HG03280 (cell line): ENCODE measurements around the gene PEX5.
"Not testable (repeated sequence)": the region's sequence is repeated elsewhere in the genome, so short reads cannot be mapped to it uniquely, and the experiment has no call there.

Experiments used
- ATAC-seq: cut with Tn5 transposase; IDR thresholded peaks from one replicate; pipeline ENCODE4 v1.9.1; 2021; ENCODE audit warnings: mild to moderate bottlenecking, moderate library complexity; ENCODE audit not compliant: unreplicated experiment

PEX5 gene

DNA sequence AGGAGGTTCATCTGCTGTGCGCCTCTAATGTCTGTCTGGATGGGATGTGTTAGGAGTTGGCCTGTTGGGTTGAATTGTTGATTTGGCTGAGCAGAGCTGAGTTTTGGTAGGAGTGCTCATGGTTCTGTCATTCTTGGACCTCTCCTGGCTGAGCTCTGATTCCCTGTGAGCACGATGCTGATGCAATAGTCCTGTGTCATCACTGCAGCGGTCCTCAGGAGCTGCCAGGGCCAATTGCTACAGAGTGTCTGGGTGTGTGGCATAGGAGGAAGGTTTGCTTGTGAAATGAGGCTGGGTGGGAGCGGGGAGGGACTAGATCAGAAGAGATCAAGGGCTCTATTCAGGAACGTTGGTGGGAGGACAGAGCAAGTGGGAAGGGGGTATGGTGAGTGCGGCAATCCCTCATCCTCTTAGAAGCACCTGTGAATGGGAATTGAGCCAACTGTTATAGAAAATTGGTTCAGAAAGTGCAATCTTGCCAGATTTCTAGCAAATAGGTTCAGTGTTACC is 21.2 kb downstream of the PEX5 start:
- no peak for ATAC-seq

DNA sequence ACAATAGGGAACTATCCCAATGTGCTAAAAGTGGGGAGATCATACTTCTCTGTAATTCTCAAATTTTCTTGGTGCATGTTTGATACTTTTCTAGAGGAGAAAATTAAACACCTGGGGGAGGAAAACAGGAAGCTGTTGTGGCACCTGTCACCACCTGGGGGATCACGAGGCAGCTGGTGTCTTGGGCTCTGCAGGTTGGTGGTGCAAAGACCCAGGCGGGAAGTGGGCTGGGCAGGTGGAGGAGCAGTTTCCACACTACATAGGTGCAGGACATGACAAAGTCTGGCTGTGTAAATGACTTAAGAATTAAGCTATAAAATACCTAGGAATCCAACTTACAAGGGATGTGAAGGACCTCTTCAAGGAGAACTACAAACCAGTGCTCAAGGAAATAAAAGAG is 23.2 kb downstream of the PEX5 start:
- no peak for ATAC-seq

DNA sequence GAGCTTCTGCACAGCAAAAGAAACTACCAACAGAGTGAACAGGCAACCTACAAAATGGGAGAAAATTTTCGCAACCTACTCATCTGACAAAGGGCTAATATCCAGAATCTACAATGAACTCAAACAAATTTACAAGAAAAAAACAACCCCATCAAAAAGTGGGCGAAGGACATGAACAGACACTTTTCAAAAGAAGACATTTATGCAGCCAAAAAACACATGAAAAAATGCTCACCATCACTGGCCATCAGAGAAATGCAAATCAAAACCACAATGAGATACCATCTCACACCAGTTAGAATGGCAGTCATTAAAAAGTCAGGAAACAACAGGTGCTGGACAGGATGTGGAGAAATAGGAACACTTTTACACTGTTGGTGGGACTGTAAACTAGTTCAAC is 24.3 kb downstream of the PEX5 start:
- not testable (repeated sequence) for ATAC-seq

DNA sequence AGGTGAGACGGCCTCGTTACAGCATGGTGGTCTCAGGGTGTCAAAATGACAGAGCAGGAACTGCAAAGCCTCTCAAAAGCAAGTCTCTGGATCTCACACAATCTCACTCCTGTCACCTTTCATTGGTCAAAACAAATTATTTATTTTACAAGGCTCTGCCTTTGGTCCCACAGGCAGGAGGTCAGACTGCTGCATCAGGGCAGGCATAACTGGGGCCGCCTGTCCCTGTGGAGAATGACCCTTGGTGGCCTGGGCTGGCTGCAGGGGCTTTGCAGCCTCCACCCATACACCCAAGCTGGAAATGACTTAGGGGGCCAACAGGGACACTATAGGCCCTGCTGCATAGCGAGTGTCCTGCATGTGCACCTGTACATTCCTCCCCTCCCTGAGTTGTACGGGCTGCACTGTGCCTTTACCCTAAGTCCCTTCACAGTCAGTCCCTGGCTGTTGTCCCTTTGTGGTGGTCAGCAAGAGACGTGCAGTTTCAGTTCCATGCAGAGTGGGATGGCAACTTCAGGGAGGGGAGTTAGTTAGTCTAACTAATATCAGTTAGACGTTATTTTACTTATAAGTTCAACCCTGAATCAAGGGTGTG is 28.1 kb downstream of the PEX5 start:
- ATAC-seq, result no peak

DNA sequence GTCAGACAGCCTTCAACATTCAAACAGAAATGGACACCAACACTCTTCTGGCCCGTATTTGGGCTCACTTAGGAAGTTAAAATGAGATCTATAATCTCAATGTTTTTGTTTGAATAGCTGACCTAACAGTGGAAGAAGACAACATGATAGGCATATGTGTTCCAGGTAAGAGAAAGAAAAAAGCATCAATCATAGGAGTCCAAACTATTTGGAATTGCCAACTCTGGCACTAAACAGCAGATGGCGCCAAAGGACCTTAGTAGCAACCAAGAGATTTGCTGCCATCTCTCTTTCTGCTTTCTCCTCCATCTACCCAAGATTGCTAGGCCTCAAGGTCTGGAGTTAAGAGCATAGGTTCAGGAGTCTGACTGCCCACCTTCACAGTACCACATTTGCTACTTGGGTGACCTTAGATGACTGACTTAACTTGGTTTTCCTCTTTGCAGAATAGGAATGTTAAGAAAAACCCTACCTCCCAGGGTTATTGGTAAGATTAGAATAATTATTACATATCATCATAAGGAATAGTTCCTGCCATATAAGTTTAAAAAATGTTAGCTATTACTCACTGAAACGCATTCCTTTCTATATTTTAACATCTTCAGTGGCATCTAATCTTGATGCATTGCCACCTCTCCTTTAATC is 30.2 kb downstream of the PEX5 start:
- ATAC-seq, result no peak

DNA sequence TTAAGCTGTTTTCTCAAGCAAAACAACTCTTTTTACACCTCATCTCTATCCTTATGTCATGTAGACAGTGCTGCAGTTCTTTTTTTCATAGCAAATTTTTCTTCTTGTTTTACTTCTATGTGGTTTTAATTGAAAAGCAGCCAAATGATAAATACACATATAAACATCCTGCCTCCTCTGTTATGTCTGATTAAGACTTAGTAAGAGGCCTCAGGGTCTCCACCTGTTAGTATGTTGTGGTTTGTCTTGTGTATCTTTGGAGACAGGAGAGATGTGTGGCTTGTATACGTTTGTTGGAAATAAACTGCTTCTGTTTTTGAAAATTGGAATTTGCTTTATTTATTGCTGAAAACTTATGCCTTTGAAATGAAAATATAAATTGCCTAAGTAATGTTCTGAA is 32.0 kb downstream of the PEX5 start:
- ATAC-seq, result no peak

DNA sequence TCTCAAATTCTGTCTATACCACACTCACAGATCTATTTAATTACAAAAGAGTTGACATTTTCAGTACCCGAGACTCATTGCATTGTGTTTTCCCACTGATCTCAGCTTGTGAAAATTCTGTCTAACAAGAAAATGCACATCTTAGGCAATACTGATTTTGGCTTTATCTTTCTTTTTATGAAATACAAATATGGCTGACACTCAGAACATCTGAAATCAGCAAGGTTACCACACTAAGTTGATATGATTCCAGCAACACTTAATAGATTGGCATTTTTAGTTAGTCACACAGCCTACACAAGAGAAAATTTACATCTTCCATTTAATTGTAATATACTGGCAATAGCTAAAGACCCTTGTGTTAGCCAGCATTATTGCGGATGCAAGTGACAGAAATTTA is 40.3 kb downstream of the PEX5 start:
- no peak for ATAC-seq

DNA sequence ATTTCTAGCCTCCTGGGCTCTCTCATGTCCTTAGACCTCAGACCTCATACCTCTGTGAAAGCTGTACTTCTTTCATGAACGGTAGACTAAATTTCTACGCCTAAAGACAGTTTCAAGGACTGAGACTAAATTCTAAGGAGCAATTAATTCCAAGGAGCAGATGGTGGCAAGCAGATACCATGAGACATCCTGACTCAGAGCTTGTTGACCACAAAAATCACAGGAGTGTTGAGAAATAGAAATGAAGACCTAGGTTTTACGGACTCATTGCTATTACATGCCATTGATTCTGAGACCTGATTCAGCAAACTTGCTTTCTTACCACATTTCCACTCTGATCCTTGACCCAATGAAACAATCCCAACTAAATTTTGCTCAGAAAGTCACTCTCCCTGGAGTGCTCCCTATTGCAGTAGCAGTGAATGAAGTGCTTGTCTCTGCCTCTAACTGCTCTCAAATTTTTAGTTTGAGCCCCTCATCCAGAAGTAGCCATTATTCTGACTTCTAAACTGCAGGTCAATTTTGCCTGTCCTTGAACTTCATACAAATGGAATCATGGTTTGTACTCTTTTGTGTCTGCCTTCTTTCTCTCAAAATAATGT is 52.0 kb downstream of the PEX5 start:
- no peak for ATAC-seq

DNA sequence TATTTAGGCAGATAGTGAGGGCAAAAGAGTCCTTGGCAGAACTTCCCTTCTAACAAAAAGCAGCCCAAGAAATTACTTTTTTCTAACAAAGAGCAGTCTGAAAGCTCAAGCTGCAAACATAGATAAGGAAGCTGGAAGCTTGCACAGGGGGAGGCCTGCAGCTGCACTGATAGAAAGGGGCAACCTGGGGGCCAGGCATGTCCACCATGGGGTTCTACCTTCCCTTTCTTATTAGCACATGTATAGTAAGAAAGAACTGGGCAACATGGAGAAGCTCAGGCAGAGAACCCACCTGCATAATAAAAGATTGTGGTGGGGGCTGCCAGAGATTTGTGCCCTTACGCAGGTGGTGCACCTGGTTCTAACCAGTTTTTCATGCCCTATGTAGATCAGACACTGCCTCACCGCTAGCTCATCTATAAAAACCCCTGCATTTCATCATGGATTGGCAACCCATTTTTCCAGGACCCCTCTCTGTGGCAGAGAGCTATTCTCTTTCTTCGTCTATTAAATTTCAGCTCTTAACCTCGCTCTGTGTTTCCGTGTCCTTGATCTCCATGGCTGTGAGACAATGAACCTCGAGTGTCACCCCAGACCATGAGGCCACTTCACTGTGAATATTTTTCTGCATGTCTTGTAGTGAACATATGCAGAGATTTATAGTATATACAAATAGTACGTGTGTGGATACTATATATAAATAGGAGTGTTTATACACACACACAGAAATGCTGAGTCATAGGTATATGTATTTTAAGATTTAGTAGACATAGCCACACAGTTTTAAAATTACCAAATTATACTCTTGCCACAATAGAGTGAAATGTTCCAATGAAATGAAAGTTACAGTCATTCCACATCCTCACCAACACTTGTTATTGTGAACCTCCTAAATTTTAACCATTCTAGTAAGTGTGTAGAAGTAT is 53.0 kb downstream of the PEX5 start:
- no peak for ATAC-seq

DNA sequence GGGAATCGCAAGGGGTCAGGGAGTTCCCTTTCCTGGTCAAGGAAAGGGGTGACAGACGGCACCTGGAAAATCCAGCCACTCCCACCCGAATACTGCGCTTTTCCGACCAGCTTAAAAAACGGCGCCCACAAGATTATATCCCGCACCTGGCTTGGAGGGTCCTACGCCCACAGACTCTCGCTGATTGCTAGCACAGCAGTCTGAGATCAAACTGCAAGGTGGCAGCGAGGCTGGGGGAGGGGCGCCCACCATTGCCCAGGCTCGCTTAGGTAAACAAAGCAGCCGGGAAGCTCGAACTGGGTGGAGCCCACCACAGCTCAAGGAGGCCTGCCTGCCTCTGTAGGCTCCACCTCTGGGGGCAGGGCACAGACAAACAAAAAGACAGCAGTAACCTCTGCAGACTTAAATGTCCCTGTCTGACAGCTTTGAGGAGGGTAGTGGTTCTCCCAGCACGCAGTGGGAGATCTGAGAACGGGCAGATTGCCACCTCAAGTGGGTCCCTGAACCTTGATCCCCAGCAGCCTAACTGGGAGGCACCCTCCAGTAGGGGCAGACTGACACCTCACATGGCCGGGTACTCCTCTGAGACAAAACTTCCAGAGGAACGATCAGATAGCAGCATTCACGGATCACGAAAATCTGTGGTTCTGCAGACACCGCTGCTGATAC is 62.0 kb downstream of the PEX5 start:
- ATAC-seq, result not testable (repeated sequence)

DNA sequence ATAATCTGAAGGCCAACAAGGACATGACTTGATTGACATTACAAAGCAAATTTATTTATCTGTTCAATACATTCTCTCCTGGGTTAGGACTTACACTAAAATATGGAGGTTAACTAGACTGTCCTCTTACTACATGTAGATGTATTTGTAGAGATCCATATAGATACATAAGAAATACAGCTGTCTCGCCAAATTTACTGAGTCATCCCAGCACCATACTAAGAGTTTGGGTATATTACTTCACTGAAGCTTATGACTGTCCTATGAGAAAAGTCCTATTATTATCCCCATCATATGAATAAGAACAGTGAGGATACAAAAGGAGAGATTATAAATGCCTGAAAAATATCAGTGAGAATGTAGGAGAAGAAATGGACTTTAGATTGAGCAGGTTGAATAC is 69.6 kb downstream of the PEX5 start:
- ATAC-seq, result no peak
